SK-N-SH (cell line): Measurements from ENCODE around the gene PRR35.

ENCODE experiments used
- POLR2AphosphoS5 ChIP-seq: IDR thresholded peaks from 2 replicates; pipeline ENCODE4 v1.6.1; 2012; ENCODE audit warnings: low read depth, low read length
- RAD21 ChIP-seq: IDR thresholded peaks from 2 replicates; pipeline ENCODE4 v1.6.1; 2012; ENCODE audit warnings: mild to moderate bottlenecking, low read length
- RFX5 ChIP-seq: IDR thresholded peaks from 2 replicates; pipeline ENCODE4 v1.6.1; 2012; ENCODE audit warnings: mild to moderate bottlenecking, improper control_type of control experiment, low read length
- RXRA ChIP-seq: IDR thresholded peaks from 2 replicates; pipeline ENCODE4 v1.4.0; 2012; ENCODE audit warnings: low read depth, mild to moderate bottlenecking, borderline replicate concordance
- SMC3 ChIP-seq: IDR thresholded peaks from 2 replicates; pipeline ENCODE4 v1.6.1; 2012; ENCODE audit warnings: low read depth, low read length, improper control_type of control experiment
- YY1 ChIP-seq: IDR thresholded peaks from 2 replicates; pipeline ENCODE4 v1.4.0; 2012; ENCODE audit warnings: low read depth, mild to moderate bottlenecking
- TF ChIP-seq, protein P1 (sequence below): fragments of 200-600 bp; sonication (generic); IDR thresholded peaks from 2 replicates; pipeline ENCODE4 v1.6.1; 2017; ENCODE audit warnings: antibody characterized with exemption, mild to moderate bottlenecking, moderate library complexity
- TF ChIP-seq, protein P2 (sequence below): fragments of 150-350 bp; IDR thresholded peaks from 2 replicates; pipeline ENCODE4 v1.6.1; 2017; ENCODE audit warnings: antibody characterized with exemption, low read length, low read depth, borderline replicate concordance

DNA sequence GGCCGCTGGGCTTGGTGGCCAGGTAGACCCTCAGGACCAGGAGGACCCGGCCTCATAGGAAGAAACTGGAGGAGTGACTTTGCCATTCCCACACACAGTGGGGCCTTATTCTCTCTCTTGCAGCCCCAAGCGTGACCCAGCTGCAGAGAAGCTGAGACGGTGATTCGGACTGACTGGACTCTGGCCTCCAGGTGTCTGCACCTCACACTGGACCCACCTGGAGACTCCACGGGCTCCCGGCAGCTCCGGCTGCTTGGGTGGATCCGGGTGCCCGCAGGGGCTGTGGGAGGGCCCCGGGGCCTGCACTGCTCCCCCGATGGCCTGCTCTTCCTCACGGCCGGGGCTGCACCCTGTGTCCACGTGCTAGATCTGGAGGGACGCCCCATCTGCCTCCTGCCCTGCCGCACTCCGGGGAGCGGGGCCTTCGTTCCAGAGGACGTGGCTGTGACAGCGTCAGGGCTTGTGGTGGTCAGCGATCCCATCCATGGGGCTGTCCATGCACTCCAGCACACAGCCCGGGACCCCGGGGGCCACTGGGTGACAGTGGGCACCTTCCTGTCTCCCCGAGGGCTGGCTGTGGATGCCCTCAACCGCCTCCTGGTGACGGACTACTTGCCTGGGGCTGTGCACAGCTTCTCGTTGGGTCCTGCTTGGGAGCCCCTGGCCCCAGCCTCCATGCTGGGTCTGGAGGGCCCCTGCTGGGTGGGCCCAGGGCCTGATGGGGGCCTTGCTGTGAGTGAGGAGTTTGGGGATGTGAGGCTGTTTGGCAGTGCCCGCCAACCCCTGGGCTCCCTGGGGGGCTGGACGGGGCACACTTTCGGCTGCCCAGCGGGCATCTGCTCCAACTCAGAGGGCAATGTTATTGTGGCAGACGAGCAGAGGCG is 7.4 kb downstream of the PRR35 start:
- TF ChIP-seq, protein P1, sequence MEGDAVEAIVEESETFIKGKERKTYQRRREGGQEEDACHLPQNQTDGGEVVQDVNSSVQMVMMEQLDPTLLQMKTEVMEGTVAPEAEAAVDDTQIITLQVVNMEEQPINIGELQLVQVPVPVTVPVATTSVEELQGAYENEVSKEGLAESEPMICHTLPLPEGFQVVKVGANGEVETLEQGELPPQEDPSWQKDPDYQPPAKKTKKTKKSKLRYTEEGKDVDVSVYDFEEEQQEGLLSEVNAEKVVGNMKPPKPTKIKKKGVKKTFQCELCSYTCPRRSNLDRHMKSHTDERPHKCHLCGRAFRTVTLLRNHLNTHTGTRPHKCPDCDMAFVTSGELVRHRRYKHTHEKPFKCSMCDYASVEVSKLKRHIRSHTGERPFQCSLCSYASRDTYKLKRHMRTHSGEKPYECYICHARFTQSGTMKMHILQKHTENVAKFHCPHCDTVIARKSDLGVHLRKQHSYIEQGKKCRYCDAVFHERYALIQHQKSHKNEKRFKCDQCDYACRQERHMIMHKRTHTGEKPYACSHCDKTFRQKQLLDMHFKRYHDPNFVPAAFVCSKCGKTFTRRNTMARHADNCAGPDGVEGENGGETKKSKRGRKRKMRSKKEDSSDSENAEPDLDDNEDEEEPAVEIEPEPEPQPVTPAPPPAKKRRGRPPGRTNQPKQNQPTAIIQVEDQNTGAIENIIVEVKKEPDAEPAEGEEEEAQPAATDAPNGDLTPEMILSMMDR: no peak
- TF ChIP-seq RFX5 (no peak), RAD21 (no peak), SMC3 (no peak), RXRA (no peak), POLR2AphosphoS5 (no peak), YY1 (no peak)
- TF ChIP-seq, protein P2, sequence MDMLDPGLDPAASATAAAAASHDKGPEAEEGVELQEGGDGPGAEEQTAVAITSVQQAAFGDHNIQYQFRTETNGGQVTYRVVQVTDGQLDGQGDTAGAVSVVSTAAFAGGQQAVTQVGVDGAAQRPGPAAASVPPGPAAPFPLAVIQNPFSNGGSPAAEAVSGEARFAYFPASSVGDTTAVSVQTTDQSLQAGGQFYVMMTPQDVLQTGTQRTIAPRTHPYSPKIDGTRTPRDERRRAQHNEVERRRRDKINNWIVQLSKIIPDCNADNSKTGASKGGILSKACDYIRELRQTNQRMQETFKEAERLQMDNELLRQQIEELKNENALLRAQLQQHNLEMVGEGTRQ: no peak
